ENCODE results near the gene ZKSCAN3.

GRCh38 chr6:28303570-28303969 lies 46.2 kb upstream of the ZKSCAN3 start:
- TF ChIP-seq CTCF (conservative IDR thresholded peaks at IDR 0.05) (no peak), EZH2 (IDR thresholded peaks at IDR 0.05; ENCODE audit: low read depth) (no peak)

Measured in PC-9 (cell line).